ENCODE results near the gene MYRFL. TPM values are rescaled to one million over a fixed set of nuclear protein-coding genes. Genes with fewer than 3 reads are reported as not detected.

Gene MYRFL
- total RNA-seq, 1 experiment from 2014 or later = 0.57 TPM

GRCh38 chr12:69824028-69824427 is 999 bp upstream of the MYRFL start:
- Histone ChIP-seq H3K56ac (ENCODE audit: insufficient read length, low read depth, low read length) (no peak overlapping the region), H2BK15ac (ENCODE audit: low read depth, low read length) (no peak overlapping the region), H2AK5ac (ENCODE audit: insufficient read length, low read length) (no peak overlapping the region), H2AFZ (ENCODE audit: low read length) (no peak overlapping the region), H3K9ac (ENCODE audit: extremely low read depth, insufficient read length, low read length) (no peak overlapping the region), H3K14ac (ENCODE audit: insufficient read depth, low read length) (no peak overlapping the region), H4K5ac (ENCODE audit: insufficient read length, low read depth, low read length) (no peak overlapping the region), H3K79me1 (ENCODE audit: insufficient read depth, low read depth, low read length, poor library complexity, severe bottlenecking) (no peaks in the 10 kb centered on the region), H3K23me2 (ENCODE audit: insufficient read length, low read depth, low read length, poor library complexity, severe bottlenecking) (no peaks in the 10 kb centered on the region), H3K27ac (ENCODE audit: insufficient read length, low read depth, low read length) (no peak overlapping the region), H2BK12ac (ENCODE audit: insufficient read length, low read depth, low read length) (no peak overlapping the region), H4K20me1 (ENCODE audit: control insufficient read depth, insufficient read depth, insufficient read length) (no peaks in the 10 kb centered on the region), H2BK5ac (ENCODE audit: insufficient read length, low read length) (no peak overlapping the region), H3K18ac (ENCODE audit: insufficient read length, low read depth, low read length) (no peak overlapping the region), H3K4me2 (ENCODE audit: insufficient read depth, insufficient read length, low read length) (no peak overlapping the region), H3K4me1 (ENCODE audit: insufficient read depth, low read length) (no peaks in the 10 kb centered on the region), H3K27me3 (ENCODE audit: insufficient read depth, low read length) (no peaks in the 10 kb centered on the region), H3K9me3 (ENCODE audit: control insufficient read depth, low read depth, low read length) (no peaks in the 10 kb centered on the region), H2BK120ac (ENCODE audit: low read depth, low read length, poor library complexity, severe bottlenecking) (no peak overlapping the region), H4K91ac (ENCODE audit: insufficient read length, low read depth, low read length) (no peak overlapping the region), H3K23ac (ENCODE audit: insufficient read length, low read depth, low read length) (no peak overlapping the region), H2BK20ac (ENCODE audit: low read depth, low read length, poor library complexity, severe bottlenecking) (no peak overlapping the region), H4K8ac (replicated peaks; ENCODE audit: insufficient read length, low read depth, low read length) (no peak overlapping the region), H3K4ac (ENCODE audit: low read depth, low read length) (no peak overlapping the region), H3T11ph (ENCODE audit: low read length) (no peak overlapping the region), H3K79me2 (ENCODE audit: insufficient read depth, low read length) (no peaks in the 10 kb centered on the region)
- no peak for TF ChIP-seq CTCF (conservative IDR thresholded peaks at IDR 0.05)
- Mint-ChIP-seq H3K9me3 (no peaks in the 10 kb centered on the region), H3K4me3 (no peak overlapping the region), H3K36me3 (ENCODE audit: insufficient read depth in 1 of 3, low read depth in 3 of 3) (no peaks in the 10 kb centered on the region), H3K4me1 (peaks cover 13% of the 10 kb centered on the region in 2 experiments; a peak in 3 of 4 replicates), H3K27me3 (ENCODE audit: low read depth) (no peaks in the 10 kb centered on the region), H3K27ac (no peak overlapping the region)
- DNase-seq = no peak
